ENCODE data around the gene PBX2.
"Not testable (repeated sequence)": the region's sequence is repeated elsewhere in the genome, so short reads cannot be mapped to it uniquely, and the experiment has no call there.

PBX2 gene

DNA sequence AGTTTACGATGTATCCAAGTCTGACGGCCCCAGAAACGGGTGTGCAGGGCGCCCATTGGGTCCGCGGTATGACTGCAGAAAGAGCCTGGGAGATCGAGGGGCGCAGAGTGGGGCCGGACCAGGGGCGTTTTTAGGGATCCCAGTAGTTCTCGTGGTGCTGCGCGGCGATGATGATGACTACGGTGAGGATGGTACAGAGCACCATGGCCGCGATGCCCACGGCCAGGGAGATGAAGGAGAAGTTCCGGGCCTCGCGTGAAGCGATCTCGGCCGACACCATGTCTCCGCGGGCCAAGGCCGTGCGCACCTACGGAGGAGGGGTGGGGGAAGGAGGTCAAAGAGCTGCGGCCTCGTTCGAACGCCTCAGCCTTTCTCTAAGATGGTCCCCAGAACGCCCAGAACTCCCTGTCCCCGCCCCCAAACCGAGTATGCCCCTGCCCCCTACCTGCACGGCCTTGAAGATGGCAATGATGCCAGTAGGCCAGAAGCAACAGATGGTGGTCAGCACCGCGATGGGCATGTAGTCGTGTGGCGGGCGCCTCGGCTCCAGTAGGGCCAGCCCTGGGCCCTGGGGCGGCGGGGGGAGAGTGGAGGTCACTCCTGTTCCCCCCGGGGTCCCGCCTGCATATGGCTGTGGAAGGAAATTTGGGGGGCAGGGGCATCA is 40.8 kb downstream of the PBX2 start:
- Histone ChIP-seq H3K36me3 (ENCODE audit: insufficient read depth, low read length) (no peaks in the 10 kb centered on the region), H3K9me3 (ENCODE audit: control insufficient read depth, insufficient read depth, low read length) (no peaks in the 10 kb centered on the region), H3K9ac (ENCODE audit: low read depth, low read length) (peak overlapping the region; percentile 63; the same call in 1 of the 2 replicates), H3K4me1 (ENCODE audit: insufficient read depth, low read length) (peaks cover 25% of the 10 kb centered on the region)

DNA sequence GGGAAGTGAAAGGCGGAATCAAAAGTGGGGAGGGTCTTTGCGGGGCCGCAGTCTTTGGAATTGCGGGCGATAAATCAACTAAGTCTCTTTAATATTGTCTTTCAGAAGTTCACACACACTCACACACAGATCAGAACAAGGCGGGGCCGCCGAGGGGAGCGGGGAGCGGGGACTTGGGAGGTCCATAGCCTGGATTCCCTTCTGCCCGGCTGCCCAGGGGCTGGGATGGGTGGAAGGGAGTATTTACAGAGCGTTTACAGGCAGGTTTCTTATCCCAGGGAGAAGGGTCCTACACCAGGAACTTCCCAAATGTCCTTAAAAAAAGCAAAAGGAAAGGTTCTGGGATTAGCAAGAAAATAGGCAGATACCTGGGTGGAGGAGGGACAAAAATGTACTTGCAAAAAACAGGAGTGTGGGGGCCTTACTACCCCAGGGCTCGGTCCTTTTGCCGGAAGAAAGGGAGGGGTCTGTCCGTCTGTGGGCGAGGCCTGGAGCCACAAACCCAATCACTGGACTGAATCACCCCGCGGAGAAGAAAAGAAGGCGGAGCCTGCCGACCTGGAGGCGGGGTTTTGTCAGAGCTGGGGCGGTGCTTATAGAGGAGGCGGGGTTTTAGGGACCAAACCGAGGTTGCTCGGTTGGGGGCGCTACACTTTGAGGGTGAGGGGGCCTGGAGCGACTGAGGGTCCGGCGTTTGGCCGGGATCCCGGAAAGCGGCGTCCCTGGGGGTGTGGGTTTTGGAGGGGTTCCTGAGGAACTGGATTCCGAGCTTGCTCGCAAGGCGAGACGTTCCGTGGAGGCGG is 41.5 kb downstream of the PBX2 start:
- Histone ChIP-seq H3K9ac (ENCODE audit: low read depth, low read length) (peak overlapping the region; percentile 63), H3K9me3 (ENCODE audit: control insufficient read depth, insufficient read depth, low read length) (no peaks in the 10 kb centered on the region), H3K36me3 (ENCODE audit: insufficient read depth, low read length) (no peaks in the 10 kb centered on the region), H3K4me1 (ENCODE audit: insufficient read depth, low read length) (peaks cover 25% of the 10 kb centered on the region)

DNA sequence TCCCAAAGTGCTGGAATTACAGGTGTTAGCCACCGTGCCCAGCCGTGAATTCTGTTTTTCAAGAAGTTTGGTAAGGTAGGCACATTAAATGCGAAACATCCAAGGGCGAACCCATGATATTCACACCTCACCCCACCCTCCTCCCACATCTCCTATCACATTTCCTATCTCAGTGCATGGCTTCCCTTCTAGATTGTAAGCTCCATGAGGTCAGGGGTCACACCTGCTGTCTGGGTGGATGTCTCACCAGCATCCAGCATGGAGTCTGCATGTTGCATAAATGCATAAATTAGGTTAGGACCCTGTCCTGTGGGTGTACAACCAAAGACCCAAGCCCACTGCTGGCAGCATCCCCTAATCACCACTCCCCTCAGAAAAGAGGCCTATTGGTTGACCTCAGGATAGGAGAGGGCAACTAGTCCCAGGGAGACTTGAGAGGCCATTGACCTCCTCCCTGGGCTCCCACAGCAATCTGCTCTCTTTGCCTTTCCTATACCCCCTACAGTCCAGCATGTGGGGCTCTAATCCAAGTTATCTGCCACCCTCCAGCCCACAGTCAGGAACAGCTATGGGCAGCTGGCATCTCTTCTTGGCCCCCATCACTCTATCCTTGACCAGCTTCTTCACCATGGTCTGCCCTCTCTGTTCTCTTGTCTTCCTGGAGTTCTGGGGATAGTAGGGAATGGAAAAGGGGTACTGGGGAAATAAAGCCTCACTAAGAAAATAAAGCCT is 42.4 kb downstream of the PBX2 start:
- peaks cover 24% of the 10 kb centered on the region for H3K4me1 ChIP-seq (ENCODE audit: insufficient read depth, low read length)
- H3K9ac ChIP-seq (ENCODE audit: low read depth, low read length) = peak overlapping the region; percentile 63
- H3K36me3 ChIP-seq (ENCODE audit: insufficient read depth, low read length) = no peaks in the 10 kb centered on the region
- no peaks in the 10 kb centered on the region for H3K9me3 ChIP-seq (ENCODE audit: control insufficient read depth, insufficient read depth, low read length)

DNA sequence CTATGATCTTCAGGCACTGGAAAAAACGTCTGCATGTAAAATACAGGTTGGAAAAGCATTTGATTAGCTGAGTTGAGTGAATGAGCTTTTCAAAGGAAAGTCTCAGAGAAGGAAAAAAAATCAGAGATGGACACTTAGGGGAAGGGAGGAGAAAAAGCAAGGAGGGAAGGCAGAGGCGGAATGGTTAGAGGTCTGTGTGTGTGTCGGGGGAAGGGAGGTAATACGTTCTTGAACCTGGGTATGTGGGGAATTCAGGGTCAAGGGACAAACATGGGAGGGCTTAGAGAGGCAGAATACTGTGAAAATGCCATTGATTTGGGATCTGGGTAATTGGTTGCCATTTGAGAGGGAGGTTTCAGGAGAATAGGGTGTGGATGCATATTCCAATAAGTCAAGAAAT is 43.3 kb downstream of the PBX2 start:
- no peaks in the 10 kb centered on the region for H3K36me3 ChIP-seq (ENCODE audit: insufficient read depth, low read length)
- H3K9ac ChIP-seq (ENCODE audit: low read depth, low read length) = 0 out of 2 replicates have a peak overlapping the region, but pooled peaks have one; percentile 16

DNA sequence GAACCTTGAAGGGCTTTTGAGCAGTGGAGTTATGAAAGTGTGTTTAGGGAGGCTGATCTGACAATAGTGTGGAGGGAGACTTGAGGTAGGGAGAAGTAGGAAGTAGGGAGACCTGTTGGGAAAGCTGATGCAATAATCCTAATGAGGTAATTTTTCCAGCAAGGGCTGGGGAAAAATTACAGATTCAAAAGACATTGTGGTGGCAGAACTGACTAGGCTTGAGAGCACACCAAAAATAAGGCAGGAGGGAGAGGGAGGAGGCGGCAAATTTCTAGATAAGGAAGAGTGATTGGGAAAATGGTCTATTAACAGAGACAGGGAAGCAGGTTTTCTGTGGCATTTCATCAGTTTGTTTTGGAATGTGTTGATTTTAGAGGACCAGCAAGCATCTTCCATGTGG is 43.7 kb downstream of the PBX2 start:
- 0 out of 2 replicates have a peak overlapping the region, but pooled peaks have one; percentile 16 for H3K9ac ChIP-seq (ENCODE audit: low read depth, low read length)
- H3K36me3 ChIP-seq (ENCODE audit: insufficient read depth, low read length) = no peaks in the 10 kb centered on the region
- H3K4me1 ChIP-seq (ENCODE audit: insufficient read depth, low read length) = peaks cover 19% of the 10 kb centered on the region
- no peaks in the 10 kb centered on the region for H3K9me3 ChIP-seq (ENCODE audit: control insufficient read depth, insufficient read depth, low read length)

More for the DNA sequence above, 43.3 kb downstream of the PBX2 start:
- Histone ChIP-seq H3K4me1 (ENCODE audit: insufficient read depth, low read length) (peaks cover 19% of the 10 kb centered on the region), H3K9me3 (ENCODE audit: control insufficient read depth, insufficient read depth, low read length) (no peaks in the 10 kb centered on the region)

DNA sequence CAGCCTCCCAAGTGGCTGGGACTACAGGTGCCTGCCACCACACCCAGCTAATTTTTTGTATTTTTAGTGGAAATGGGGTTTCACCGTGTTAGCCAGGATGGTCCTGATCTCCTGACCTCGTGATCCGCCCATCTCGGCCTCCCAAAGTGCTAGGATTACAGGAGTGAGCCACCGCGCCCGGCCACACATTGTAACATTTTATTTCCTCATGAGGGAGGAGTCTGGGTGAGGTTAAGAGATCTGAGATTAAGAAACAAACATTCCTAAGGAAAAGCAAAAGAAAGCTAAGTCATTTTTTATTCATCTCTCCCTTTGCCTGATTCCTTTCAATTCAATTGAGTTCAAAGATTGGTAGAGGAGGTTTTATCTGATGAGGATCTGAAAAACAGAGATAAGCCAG is 45.8 kb downstream of the PBX2 start:
- H3K36me3 ChIP-seq (ENCODE audit: insufficient read depth, low read length); H3K9me3 ChIP-seq (ENCODE audit: control insufficient read depth, insufficient read depth, low read length); H3K9ac ChIP-seq (ENCODE audit: low read depth, low read length): not testable (repeated sequence)
- H3K4me1 ChIP-seq (ENCODE audit: insufficient read depth, low read length) = peaks cover 15% of the 10 kb centered on the region

DNA sequence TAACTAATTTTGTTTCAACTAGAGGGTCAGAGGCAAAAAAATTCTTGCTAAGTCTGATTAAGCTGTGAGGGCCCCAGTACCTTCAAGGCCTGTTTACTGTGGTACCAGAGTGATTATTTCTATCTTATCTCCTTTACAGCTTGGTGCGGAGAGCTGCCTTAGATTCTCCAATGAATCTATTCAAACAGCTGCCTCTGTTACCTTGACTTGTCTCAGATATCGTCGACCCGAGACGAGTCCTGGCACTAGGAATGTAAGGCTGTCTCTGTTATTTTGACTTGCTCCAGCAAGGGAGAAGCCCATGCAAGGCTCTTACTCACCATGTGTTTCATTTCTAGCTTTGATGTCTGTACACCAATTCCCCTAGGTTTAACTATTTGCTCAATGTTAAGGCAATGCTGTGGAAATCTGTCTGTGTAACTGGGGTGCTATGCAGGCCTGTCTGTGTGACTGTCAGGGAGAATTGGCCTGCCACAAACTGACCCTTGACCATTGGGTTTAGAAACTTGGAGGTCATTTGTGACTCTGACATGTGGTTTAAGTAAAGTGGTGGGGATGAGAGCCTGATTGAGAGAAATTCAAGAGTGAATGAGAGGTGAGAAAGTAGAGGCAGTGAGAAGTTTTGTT is 49.5 kb downstream of the PBX2 start:
- Histone ChIP-seq H3K9me3 (ENCODE audit: control insufficient read depth, insufficient read depth, low read length) (no peaks in the 10 kb centered on the region), H3K4me1 (ENCODE audit: insufficient read depth, low read length) (0 out of 2 replicates have a peak, but pooled peaks cover under 1% of the 10 kb centered on the region), H3K36me3 (ENCODE audit: insufficient read depth, low read length) (no peaks in the 10 kb centered on the region), H3K9ac (ENCODE audit: low read depth, low read length) (no peak overlapping the region)

DNA sequence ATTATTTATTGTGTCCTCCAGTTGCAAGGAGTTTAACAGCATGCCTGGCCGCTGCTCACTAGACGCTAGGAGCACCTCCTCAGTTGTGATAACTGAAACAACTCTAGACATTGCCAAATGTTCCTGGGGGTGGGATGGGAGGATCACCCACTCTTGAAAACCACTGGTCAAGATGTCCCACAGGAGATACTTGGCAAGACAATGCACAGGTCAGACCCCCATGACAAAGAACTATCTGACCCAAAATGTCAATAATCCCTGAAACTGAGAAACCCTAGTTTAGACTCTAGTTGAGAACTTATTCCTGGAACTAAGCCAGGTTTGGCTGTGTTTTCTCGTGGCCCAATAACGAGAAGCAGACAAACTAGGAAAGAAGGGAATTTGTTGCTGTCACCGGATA is 50.4 kb downstream of the PBX2 start:
- Histone ChIP-seq H3K9ac (ENCODE audit: low read depth, low read length) (no peak overlapping the region), H3K9me3 (ENCODE audit: control insufficient read depth, insufficient read depth, low read length) (no peaks in the 10 kb centered on the region), H3K4me1 (ENCODE audit: insufficient read depth, low read length) (no peaks in the 10 kb centered on the region), H3K36me3 (ENCODE audit: insufficient read depth, low read length) (no peaks in the 10 kb centered on the region)

DNA sequence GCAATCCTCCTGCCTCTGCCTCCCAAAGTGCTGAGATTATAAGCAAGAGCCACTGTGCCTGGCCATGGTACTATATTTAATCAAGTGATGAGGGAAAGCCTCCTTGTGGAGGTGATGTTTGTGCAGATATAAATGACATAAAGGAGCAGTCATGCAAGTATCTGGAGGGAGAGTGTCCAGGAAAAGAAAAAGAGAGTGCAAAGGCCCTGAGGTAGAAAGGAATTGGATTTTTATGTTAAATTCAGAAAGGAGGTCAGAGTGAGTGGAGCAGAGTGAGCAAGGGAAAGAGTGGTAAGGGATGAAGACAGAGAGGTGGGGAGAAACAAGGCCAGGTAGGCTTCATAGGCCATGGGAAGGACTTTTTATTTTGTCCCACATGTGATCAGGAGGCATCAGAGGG is 52.5 kb downstream of the PBX2 start:
- H3K36me3 ChIP-seq (ENCODE audit: insufficient read depth, low read length) = no peaks in the 10 kb centered on the region
- no peak overlapping the region for H3K9ac ChIP-seq (ENCODE audit: low read depth, low read length)
- no peaks in the 10 kb centered on the region for H3K4me1 ChIP-seq (ENCODE audit: insufficient read depth, low read length)
- no peaks in the 10 kb centered on the region for H3K9me3 ChIP-seq (ENCODE audit: control insufficient read depth, insufficient read depth, low read length)
